Astrocyte of the spinal cord (primary cell): ENCODE data around the gene GNAQ.

Experiments
- DNase-seq: peaks from one replicate; pipeline ENCODE4 v3.0.0; 2011; ENCODE audit warnings: low read depth, low spot score
- H3K4me3 ChIP-seq: 2 replicates; pipeline ENCODE4 v1.5.1; 2011; ENCODE audit warnings: low read depth, mild to moderate bottlenecking, low read length, moderate library complexity
- CTCF ChIP-seq: IDR thresholded peaks from 2 replicates; pipeline ENCODE4 v1.5.1; 2012; ENCODE audit warnings: low read depth, mild to moderate bottlenecking, low read length, inconsistent platforms
- in situ Hi-C: cut with HindIII; loops from 2 replicates; pipeline ENCODE4 v1.10.0; 2017; ENCODE audit warnings: low sequenced_read_pairs

Gene GNAQ

DNA sequence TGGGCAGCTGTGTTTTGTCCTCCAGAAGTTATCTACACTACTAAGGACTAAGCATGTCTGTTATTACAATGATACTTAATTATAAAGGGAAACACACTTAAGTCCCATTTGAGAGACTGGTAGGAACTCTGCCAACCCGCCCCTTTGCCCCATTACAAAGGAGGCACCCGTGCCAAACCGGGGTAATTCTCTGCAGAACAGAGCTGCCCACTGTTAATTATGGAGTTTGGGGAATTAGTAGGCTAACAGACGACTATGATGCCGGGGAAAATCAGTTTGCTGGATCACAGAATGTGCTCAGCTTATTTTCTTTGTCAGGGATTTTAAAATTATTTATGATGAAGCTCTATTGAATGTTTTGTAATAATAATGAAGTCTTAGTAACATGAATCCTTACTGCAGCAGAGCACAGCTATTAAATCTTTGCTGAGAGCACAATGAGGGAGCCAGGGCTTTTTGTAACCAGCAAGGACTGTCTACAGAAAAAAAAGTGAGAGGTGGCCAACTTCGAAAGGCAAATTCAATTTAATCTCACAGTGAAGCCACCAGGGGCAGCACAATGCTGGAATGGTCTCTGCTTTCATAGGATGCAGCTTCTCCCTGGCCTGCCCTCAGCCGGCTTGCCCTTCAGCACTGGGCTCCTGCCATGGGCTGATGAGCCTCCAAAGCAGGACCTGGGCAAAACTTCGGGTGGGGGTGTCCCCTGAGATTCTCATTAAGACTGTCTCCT is 134.5 kb downstream of the GNAQ start:
- TF ChIP-seq CTCF: peak; percentile 26
- DNase-seq: peak; percentile 16
- in situ Hi-C loops: no loop called here
- H3K4me3 ChIP-seq: no peak overlapping the region

GRCh38 chr9:77896269-77896937 is 135.2 kb downstream of the GNAQ start:
- in situ Hi-C loops: no loop called here
- no peak for DNase-seq
- no peak for TF ChIP-seq CTCF
- no peak overlapping the region for H3K4me3 ChIP-seq

GRCh38 chr9:77893706-77894105 is 137.9 kb downstream of the GNAQ start:
- DNase-seq: no peak
- no peak for TF ChIP-seq CTCF
- H3K4me3 ChIP-seq: no peak overlapping the region
- in situ Hi-C loops: no loop called here

DNA sequence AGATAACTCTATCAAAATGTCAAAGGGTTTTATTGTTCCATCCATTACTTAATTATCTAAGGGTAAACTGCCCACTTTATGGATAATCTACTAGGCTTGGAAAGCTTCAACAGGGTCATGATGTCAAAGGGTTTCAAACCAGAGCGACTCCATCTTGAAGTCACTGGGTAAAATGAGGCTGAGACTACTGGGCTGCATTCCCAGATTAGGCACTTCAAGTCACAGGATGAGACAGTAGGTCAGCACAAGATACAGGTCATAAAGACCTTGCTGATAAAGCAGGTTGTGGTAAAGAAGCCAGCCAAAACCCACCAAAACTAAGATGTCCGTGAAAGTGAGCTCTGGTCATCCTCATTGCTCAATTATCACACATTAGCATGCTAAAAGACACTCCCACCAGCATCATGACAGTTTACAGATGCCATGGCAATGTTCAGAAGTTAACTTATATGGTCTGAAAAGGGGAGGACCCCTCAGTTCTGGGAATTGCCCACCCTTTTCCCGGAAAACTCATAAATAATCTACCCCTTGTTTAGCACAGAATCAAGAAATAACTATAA is 138.6 kb downstream of the GNAQ start:
- no peak overlapping the region for H3K4me3 ChIP-seq
- TF ChIP-seq CTCF: no peak
- in situ Hi-C loops: no loop called here
- no peak for DNase-seq

DNA sequence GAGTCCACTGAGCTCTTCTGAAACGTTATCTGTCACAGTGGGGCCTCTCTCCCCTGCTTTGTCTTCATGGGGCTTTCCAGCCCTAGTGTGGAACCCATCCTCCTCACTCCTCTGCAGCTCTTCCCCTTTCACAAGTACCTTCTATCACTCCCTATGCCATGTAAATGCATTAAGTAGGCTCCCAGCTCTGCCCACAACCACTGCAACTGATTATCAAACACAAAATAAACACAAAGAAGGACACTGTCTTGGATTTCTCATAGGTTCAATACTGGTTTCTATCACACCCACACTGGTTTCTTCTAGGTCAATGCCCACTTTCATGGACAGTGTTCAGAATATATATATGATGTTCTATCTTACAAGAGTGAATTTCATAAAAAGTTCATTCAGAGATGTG is 139.4 kb downstream of the GNAQ start:
- no peak for TF ChIP-seq CTCF
- no peak for DNase-seq
- no peak overlapping the region for H3K4me3 ChIP-seq
- in situ Hi-C loops: no loop called here

- no peak for TF ChIP-seq CTCF
- in situ Hi-C loops: no loop called here
- H3K4me3 ChIP-seq: no peak overlapping the region
- DNase-seq: no peak
Observed at GRCh38 chr9:77891128-77891800, 140.3 kb downstream of the GNAQ start.
